Measurements from ENCODE around the gene LPAR3. TPM values are rescaled to one million over a fixed set of nuclear protein-coding genes. Genes with fewer than 3 reads are reported as not detected.

Gene LPAR3
- total RNA-seq, 4 donors from 2014 or later: 0.72 TPM; not detected in 3

- DNase-seq (ENCODE audit: low spot score): no peak
- TF ChIP-seq CTCF (IDR thresholded peaks at IDR 0.05): no peak
- no peak for ATAC-seq (ENCODE audit: low FRiP score)
Observed at GRCh38 chr1:84933011-84933611, 40.1 kb upstream of the LPAR3 start.

- TF ChIP-seq CTCF (IDR thresholded peaks at IDR 0.05): no peak
- DNase-seq (ENCODE audit: low spot score) (no peak), ATAC-seq (ENCODE audit: low FRiP score) (no peak)
Observed at GRCh38 chr1:84930831-84931230, 37.8 kb upstream of the LPAR3 start.

- no peak for DNase-seq (ENCODE audit: low spot score)
- TF ChIP-seq CTCF (IDR thresholded peaks at IDR 0.05): no peak
- ATAC-seq (ENCODE audit: low FRiP score): no peak
Observed at GRCh38 chr1:84930329-84930728, 37.3 kb upstream of the LPAR3 start.

- no peak for ATAC-seq (ENCODE audit: low FRiP score)
- no peak for DNase-seq (ENCODE audit: low spot score)
- TF ChIP-seq CTCF (IDR thresholded peaks at IDR 0.05): no peak
Observed at GRCh38 chr1:84929581-84929980, 36.6 kb upstream of the LPAR3 start.

- no peak for ATAC-seq (ENCODE audit: low FRiP score)
- TF ChIP-seq CTCF (IDR thresholded peaks at IDR 0.05): no peak
Observed at GRCh38 chr1:84928979-84929378, 36.0 kb upstream of the LPAR3 start.

GRCh38 chr1:84923317-84923716 is 30.3 kb upstream of the LPAR3 start:
- no peak for TF ChIP-seq CTCF (IDR thresholded peaks at IDR 0.05)
- DNase-seq (ENCODE audit: low spot score) (no peak), ATAC-seq (ENCODE audit: low FRiP score) (no peak)

More at GRCh38 chr1:84928979-84929378, 36.0 kb upstream of the LPAR3 start:
- no peak for DNase-seq (ENCODE audit: low spot score)

- DNase-seq (ENCODE audit: low spot score) (no peak), ATAC-seq (ENCODE audit: low FRiP score) (no peak)
Observed at GRCh38 chr1:84920159-84920558, 27.2 kb upstream of the LPAR3 start.

More at GRCh38 chr1:84920159-84920558, 27.2 kb upstream of the LPAR3 start:
- TF ChIP-seq CTCF (IDR thresholded peaks at IDR 0.05): no peak
